ENCODE data around the gene TP53. TPM values are rescaled to one million over a fixed set of nuclear protein-coding genes. Genes with fewer than 3 reads are reported as not detected.

The TP53 gene
- polyA plus RNA-seq, 1 experiment, result 48.4 TPM

- TF ChIP-seq CTCF (IDR thresholded peaks at IDR 0.05; ENCODE audit: insufficient read depth, low read depth, low read length), result no peak
- Histone ChIP-seq H3K36me3 (ENCODE audit: control insufficient read depth, insufficient read depth, low read length) (no peaks in the 10 kb centered on the region), H3K27me3 (ENCODE audit: control insufficient read depth, insufficient read depth, low read length) (no peaks in the 10 kb centered on the region), H3K4me3 (ENCODE audit: low read depth, low read length) (no peak overlapping the region)
- POLR2A ChIA-PET, result no interaction called here
- CTCF ChIA-PET, result interaction anchor here (0.8 kb wide), 1 partner anchor 12 kb away, joined by 4 read pairs; no protein-coding TSS in a partner anchor
- DNase-seq (ENCODE audit: low read depth), result no peak
Measured at GRCh38 chr17:7620835-7621234, 66.5 kb downstream of the TP53 start.

- ChIA-PET CTCF (interaction anchor here (1.0 to 1.6 kb wide), 2 partner anchors 9 to 69 kb away, joined by 3 to 6 read pairs; partner anchors contain the start of genes SAT2 and TP53), POLR2A (no interaction called here)
- H3K27me3 ChIP-seq (ENCODE audit: control insufficient read depth, insufficient read depth, low read length), result no peaks in the 10 kb centered on the region
- no peak overlapping the region for H3K4me3 ChIP-seq (ENCODE audit: low read depth, low read length)
- H3K36me3 ChIP-seq (ENCODE audit: control insufficient read depth, insufficient read depth, low read length), result no peaks in the 10 kb centered on the region
- DNase-seq (ENCODE audit: low read depth), result no peak
- no peak for TF ChIP-seq CTCF (IDR thresholded peaks at IDR 0.05; ENCODE audit: insufficient read depth, low read depth, low read length)
Measured at GRCh38 chr17:7618608-7619007, 68.7 kb downstream of the TP53 start.

Other genes starting within 250 kb of the TP53 start
- 0.50 and 0.98 TPM in 2 replicates for gene FGF11, start 248.0 kb downstream of the TP53 start, polyA plus RNA-seq (2011; rRNA removed)
- 6.8 and 7.4 TPM in 2 replicates for gene CHRNB1, start 242.4 kb downstream of the TP53 start, polyA plus RNA-seq (2011; rRNA removed)
- 23.6 and 25.9 TPM in 2 replicates for gene ZBTB4, start 207.9 kb downstream of the TP53 start, polyA plus RNA-seq (2011; rRNA removed)
- not detected in 2 replicates for gene SLC35G6, start 206.0 kb downstream of the TP53 start, polyA plus RNA-seq (2011; rRNA removed)
- 21.5 and 27.7 TPM in 2 replicates for gene POLR2A, start 203.1 kb downstream of the TP53 start, polyA plus RNA-seq (2011; rRNA removed)
- gene TNFSF12, start 138.4 kb downstream of the TP53 start, polyA plus RNA-seq (2011; rRNA removed), result 29.2 and 49.5 TPM in 2 replicates
- gene TNFSF13, start 128.7 kb downstream of the TP53 start, polyA plus RNA-seq (2011; rRNA removed), result 2.0 and 2.4 TPM in 2 replicates
- 69.8 and 72.2 TPM in 2 replicates for gene SENP3, start 125.6 kb downstream of the TP53 start, polyA plus RNA-seq (2011; rRNA removed)
- 58.2 and 93.2 TPM in 2 replicates for gene CD68, start 107.9 kb downstream of the TP53 start, polyA plus RNA-seq (2011; rRNA removed)
- gene MPDU1, start 103.6 kb downstream of the TP53 start, polyA plus RNA-seq (2011; rRNA removed), result 142 and 174 TPM in 2 replicates
- 0.34 and 0.49 TPM in 2 replicates for gene SOX15, start 97.4 kb downstream of the TP53 start, polyA plus RNA-seq (2011; rRNA removed)
- 33.6 and 46.2 TPM in 2 replicates for gene FXR2, start 72.6 kb downstream of the TP53 start, polyA plus RNA-seq (2011; rRNA removed)
- gene SAT2, start 59.7 kb downstream of the TP53 start, polyA plus RNA-seq (2011; rRNA removed), result 33.9 and 37.4 TPM in 2 replicates
- gene SHBG, start 57.4 kb downstream of the TP53 start, polyA plus RNA-seq (2011; rRNA removed), result 0.85 and 1.2 TPM in 2 replicates
- gene ATP1B2, start 36.6 kb downstream of the TP53 start, polyA plus RNA-seq (2011; rRNA removed), result not detected in 2 replicates
- gene WRAP53, start 987 bp upstream of the TP53 start, polyA plus RNA-seq (2011; rRNA removed), result 5.8 and 7.9 TPM in 2 replicates
- gene EFNB3, start 17.7 kb upstream of the TP53 start, polyA plus RNA-seq (2011; rRNA removed), result 4.9 and 5.3 TPM in 2 replicates
- gene DNAH2, start 30.3 kb upstream of the TP53 start, polyA plus RNA-seq (2011; rRNA removed), result 0.09 and 0.10 TPM in 2 replicates
- gene KDM6B, start 146.7 kb upstream of the TP53 start, polyA plus RNA-seq (2011; rRNA removed), result 0.91 and 1.2 TPM in 2 replicates
- gene TMEM88, start 167.6 kb upstream of the TP53 start, polyA plus RNA-seq (2011; rRNA removed), result 0.25 and 0.29 TPM in 2 replicates
- 74.9 and 82.7 TPM in 2 replicates for gene NAA38, start 170.1 kb upstream of the TP53 start, polyA plus RNA-seq (2011; rRNA removed)
- gene CYB5D1, start 170.5 kb upstream of the TP53 start, polyA plus RNA-seq (2011; rRNA removed), result 6.7 and 7.9 TPM in 2 replicates
- gene CHD3, start 201.3 kb upstream of the TP53 start, polyA plus RNA-seq (2011; rRNA removed), result 43.5 and 49.1 TPM in 2 replicates
- 2.2 and 2.9 TPM in 2 replicates for gene RNF227, start 228.8 kb upstream of the TP53 start, polyA plus RNA-seq (2011; rRNA removed)
- gene KCNAB3, start 242.4 kb upstream of the TP53 start, polyA plus RNA-seq (2011; rRNA removed), result 1.9 TPM in 2 replicates
- gene TRAPPC1, start 244.5 kb upstream of the TP53 start, polyA plus RNA-seq (2011; rRNA removed), result 204 and 264 TPM in 2 replicates
- 19.4 and 26.8 TPM in 2 replicates for gene CNTROB, start 244.7 kb upstream of the TP53 start, polyA plus RNA-seq (2011; rRNA removed)